ENCODE data around the gene ZBTB17.

DNA sequence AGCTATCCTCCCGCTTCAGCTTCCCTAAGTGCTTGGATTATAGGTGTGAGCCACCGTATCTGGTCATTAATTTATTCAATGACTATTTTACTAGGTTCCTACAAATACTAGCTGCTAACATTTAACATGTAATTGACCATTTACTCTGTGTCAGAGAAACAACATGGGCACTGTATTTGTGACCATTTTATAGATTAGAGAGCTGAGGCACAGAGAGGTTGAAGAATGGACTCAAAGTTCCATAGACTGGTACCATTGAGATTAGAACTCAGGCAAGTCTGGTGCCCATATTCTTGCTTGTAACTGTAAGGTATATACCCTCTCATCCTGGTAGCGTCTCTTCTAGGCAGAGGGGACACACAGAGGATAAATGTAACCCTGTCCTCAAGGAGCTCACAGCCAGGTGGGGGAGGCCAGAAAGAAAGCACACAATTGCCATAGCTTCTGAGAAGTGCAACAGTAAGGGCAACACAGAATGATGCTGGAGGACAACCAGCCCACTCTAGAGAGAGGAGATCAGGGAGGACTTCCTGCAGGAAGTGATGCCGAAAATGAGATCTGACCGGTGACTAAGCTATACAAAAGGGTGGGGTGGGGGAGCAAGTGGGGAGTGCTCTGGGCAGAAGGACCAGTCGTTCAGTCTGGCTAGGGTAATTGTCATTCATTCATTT lies 31.9 kb upstream of the ZBTB17 start:
- no peak for TF ChIP-seq ZNF274 (IDR thresholded peaks at IDR 0.05; ENCODE audit: borderline replicate concordance, extremely low read depth, low read length)
- no peak for TF ChIP-seq CBX5 (IDR thresholded peaks at IDR 0.05; ENCODE audit: low read depth, low read length)
- TF ChIP-seq, protein P1, sequence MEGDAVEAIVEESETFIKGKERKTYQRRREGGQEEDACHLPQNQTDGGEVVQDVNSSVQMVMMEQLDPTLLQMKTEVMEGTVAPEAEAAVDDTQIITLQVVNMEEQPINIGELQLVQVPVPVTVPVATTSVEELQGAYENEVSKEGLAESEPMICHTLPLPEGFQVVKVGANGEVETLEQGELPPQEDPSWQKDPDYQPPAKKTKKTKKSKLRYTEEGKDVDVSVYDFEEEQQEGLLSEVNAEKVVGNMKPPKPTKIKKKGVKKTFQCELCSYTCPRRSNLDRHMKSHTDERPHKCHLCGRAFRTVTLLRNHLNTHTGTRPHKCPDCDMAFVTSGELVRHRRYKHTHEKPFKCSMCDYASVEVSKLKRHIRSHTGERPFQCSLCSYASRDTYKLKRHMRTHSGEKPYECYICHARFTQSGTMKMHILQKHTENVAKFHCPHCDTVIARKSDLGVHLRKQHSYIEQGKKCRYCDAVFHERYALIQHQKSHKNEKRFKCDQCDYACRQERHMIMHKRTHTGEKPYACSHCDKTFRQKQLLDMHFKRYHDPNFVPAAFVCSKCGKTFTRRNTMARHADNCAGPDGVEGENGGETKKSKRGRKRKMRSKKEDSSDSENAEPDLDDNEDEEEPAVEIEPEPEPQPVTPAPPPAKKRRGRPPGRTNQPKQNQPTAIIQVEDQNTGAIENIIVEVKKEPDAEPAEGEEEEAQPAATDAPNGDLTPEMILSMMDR (IDR thresholded peaks at IDR 0.05; ENCODE audit: control extremely low read depth in 1 of 3, insufficient read depth in 1 of 3, low read depth in 1 of 3, low read length in 3 of 3): no peak
- TF ChIP-seq POLR2A (IDR thresholded peaks at IDR 0.05; ENCODE audit: control extremely low read depth in 1 of 2, low read depth in 2 of 2, low read length in 2 of 2): no peak
- no peak for TF ChIP-seq MAFK (IDR thresholded peaks at IDR 0.05; ENCODE audit: low read depth, low read length)
- no peak for TF ChIP-seq RXRA (IDR thresholded peaks at IDR 0.05; ENCODE audit: insufficient read depth, low read depth, low read length)
- TF ChIP-seq, protein P2, sequence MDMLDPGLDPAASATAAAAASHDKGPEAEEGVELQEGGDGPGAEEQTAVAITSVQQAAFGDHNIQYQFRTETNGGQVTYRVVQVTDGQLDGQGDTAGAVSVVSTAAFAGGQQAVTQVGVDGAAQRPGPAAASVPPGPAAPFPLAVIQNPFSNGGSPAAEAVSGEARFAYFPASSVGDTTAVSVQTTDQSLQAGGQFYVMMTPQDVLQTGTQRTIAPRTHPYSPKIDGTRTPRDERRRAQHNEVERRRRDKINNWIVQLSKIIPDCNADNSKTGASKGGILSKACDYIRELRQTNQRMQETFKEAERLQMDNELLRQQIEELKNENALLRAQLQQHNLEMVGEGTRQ (IDR thresholded peaks at IDR 0.05; ENCODE audit: low read length): no peak
- no peak for TF ChIP-seq EP300 (IDR thresholded peaks at IDR 0.05; ENCODE audit: borderline replicate concordance in 1 of 2, low read depth in 2 of 2, low read length in 2 of 2)
- no peak for TF ChIP-seq RNF2 (IDR thresholded peaks at IDR 0.05; ENCODE audit: borderline replicate concordance, low read depth, low read length, missing control alignments, poor library complexity, severe bottlenecking)
- no peak for TF ChIP-seq YY1 (IDR thresholded peaks at IDR 0.05; ENCODE audit: low read depth, low read length)
- no peak for TF ChIP-seq NRF1 (IDR thresholded peaks at IDR 0.05; ENCODE audit: low read depth, low read length)

All from H1 (cell line).